Measurements from ENCODE around the gene DTWD2.

GRCh38 chr5:118953652-118954005 is 34.7 kb downstream of the DTWD2 start:
- TF ChIP-seq CTCF (IDR thresholded peaks at IDR 0.05) (no peak), EP300 (IDR thresholded peaks at IDR 0.05) (no peak), POLR2A (IDR thresholded peaks at IDR 0.05) (no peak), POLR2AphosphoS5 (IDR thresholded peaks at IDR 0.05) (no peak)

Data from gastroesophageal sphincter (tissue), 3 donors.